HTR-8/SVneo (cell line): ENCODE results near the gene CEP83.

ENCODE experiments used
- DNase-seq: peaks from one replicate; pipeline ENCODE4 v3.0.0; 2011; ENCODE audit warnings: low spot score, mixed read lengths; ENCODE audit not compliant: insufficient read length
- FAIRE-seq: peaks from 2 replicates; lab custom pipeline; 2011; peaks lifted over from hg19 to GRCh38; lab: Jason Lieb, UNC

The CEP83 gene

GRCh38 chr12:94277426-94278000 lies 182.2 kb downstream of the CEP83 start:
- no peak for FAIRE-seq
- DNase-seq = no peak

GRCh38 chr12:94276725-94277124 lies 182.9 kb downstream of the CEP83 start:
- DNase-seq (no peak), FAIRE-seq (no peak)

GRCh38 chr12:94273272-94273671 lies 186.4 kb downstream of the CEP83 start:
- FAIRE-seq (no peak), DNase-seq (no peak)

- no peak for DNase-seq
- no peak for FAIRE-seq
Measured at GRCh38 chr12:94272280-94272679, 187.4 kb downstream of the CEP83 start.

GRCh38 chr12:94271351-94271750 lies 188.3 kb downstream of the CEP83 start:
- peak; percentile 16 for FAIRE-seq
- DNase-seq = no peak

GRCh38 chr12:94269316-94269999 lies 190.2 kb downstream of the CEP83 start:
- DNase-seq (no peak), FAIRE-seq (no peak)

- FAIRE-seq = no peak
- DNase-seq = no peak
Measured at GRCh38 chr12:94267921-94268471, 191.7 kb downstream of the CEP83 start.

GRCh38 chr12:94267537-94267872 lies 192.2 kb downstream of the CEP83 start:
- DNase-seq = no peak
- no peak for FAIRE-seq

- FAIRE-seq = no peak
- no peak for DNase-seq
Measured at GRCh38 chr12:94266796-94267536, 192.7 kb downstream of the CEP83 start.

- DNase-seq (no peak), FAIRE-seq (no peak)
Measured at GRCh38 chr12:94265966-94266745, 193.5 kb downstream of the CEP83 start.

GRCh38 chr12:94265539-94265938 lies 194.1 kb downstream of the CEP83 start:
- no peak for DNase-seq
- FAIRE-seq = no peak

GRCh38 chr12:94264736-94265485 lies 194.8 kb downstream of the CEP83 start:
- DNase-seq (no peak), FAIRE-seq (no peak)

- no peak for DNase-seq
- FAIRE-seq = no peak
Measured at GRCh38 chr12:94263905-94264561, 195.6 kb downstream of the CEP83 start.

GRCh38 chr12:94263011-94263811 lies 196.5 kb downstream of the CEP83 start:
- FAIRE-seq (no peak), DNase-seq (no peak)

GRCh38 chr12:94262228-94263010 lies 197.2 kb downstream of the CEP83 start:
- FAIRE-seq = no peak
- DNase-seq = peak; percentile 35

GRCh38 chr12:94261786-94262185 lies 197.9 kb downstream of the CEP83 start:
- DNase-seq = no peak
- no peak for FAIRE-seq

- DNase-seq (no peak), FAIRE-seq (no peak)
Measured at GRCh38 chr12:94261119-94261518, 198.5 kb downstream of the CEP83 start.

- DNase-seq (no peak), FAIRE-seq (no peak)
Measured at GRCh38 chr12:94260717-94261116, 198.9 kb downstream of the CEP83 start.
